Endothelial cell (in vitro differentiated cells): ENCODE measurements around the gene ANO4. TPM values are rescaled to one million over a fixed set of nuclear protein-coding genes. Genes with fewer than 3 reads are reported as not detected.

Source experiments
- DNase-seq: peaks from one replicate; pipeline ENCODE4 v3.0.0; 2021; ENCODE audit warnings: low spot score
- H3K27ac Mint-ChIP-seq: one replicate; pipeline ENCODE4 v1.8.0; 2021; ENCODE audit warnings: mixed read lengths, inconsistent platforms; ENCODE audit not compliant: unreplicated experiment
- H3K27me3 Mint-ChIP-seq: one replicate; pipeline ENCODE4 v1.8.0; 2021; ENCODE audit warnings: mild to moderate bottlenecking, moderate library complexity, mixed read lengths, inconsistent platforms; ENCODE audit not compliant: unreplicated experiment
- H3K36me3 Mint-ChIP-seq: one replicate; pipeline ENCODE4 v1.8.0; 2021; ENCODE audit warnings: mild to moderate bottlenecking, low read depth, mixed read lengths, inconsistent platforms; ENCODE audit not compliant: unreplicated experiment
- H3K4me1 Mint-ChIP-seq: one replicate; pipeline ENCODE4 v1.8.0; 2021; ENCODE audit warnings: mild to moderate bottlenecking, mixed read lengths, inconsistent platforms; ENCODE audit not compliant: unreplicated experiment
- H3K4me3 Mint-ChIP-seq: one replicate; pipeline ENCODE4 v1.8.0; 2021; ENCODE audit warnings: mild to moderate bottlenecking, mixed read lengths, inconsistent platforms; ENCODE audit not compliant: unreplicated experiment
- H3K9me3 Mint-ChIP-seq: one replicate; pipeline ENCODE4 v1.8.0; 2021; ENCODE audit warnings: mixed read lengths, inconsistent platforms; ENCODE audit not compliant: unreplicated experiment
- total RNA-seq: library from RNA; stranded (reverse); fragmentation: NEBNext Ultra II Directional; extraction: Animal tissue kit (Norgen Biotek cat#: 25700); gene quantifications from one replicate; pipeline ENCODE4 v1.2.1, GENCODE V29; 2021; ENCODE audit not compliant: unreplicated experiment
- TF ChIP-seq, protein P1 (sequence below): fragments of 200-600 bp; sonication (generic); IDR thresholded peaks from one replicate; pipeline ENCODE4 v1.5.0; 2021; ENCODE audit warnings: antibody characterized with exemption; ENCODE audit not compliant: unreplicated experiment

Gene ANO4
- total RNA-seq, 1 donor from 2014 or later, result 1.1 TPM

DNA sequence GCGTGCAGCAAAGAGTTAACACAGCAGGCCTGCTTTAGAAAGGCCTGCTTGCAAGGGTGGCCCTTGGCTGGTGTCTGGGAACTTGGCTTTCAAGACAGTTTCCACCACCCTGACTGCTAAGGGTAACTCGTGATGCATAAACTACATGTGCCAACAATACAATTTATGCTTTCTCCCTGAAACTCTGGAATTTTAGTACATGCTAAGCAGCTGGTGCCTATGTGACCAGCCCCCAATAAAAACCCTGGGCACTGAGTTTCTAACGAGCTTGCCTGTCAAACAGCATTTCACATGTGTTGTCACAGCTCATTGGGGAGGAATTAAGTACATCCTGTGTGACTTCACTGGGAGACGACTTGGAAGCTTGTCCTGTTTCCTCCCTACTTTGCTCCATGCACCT is 282.3 kb downstream of the ANO4 start:
- TF ChIP-seq, protein P1, sequence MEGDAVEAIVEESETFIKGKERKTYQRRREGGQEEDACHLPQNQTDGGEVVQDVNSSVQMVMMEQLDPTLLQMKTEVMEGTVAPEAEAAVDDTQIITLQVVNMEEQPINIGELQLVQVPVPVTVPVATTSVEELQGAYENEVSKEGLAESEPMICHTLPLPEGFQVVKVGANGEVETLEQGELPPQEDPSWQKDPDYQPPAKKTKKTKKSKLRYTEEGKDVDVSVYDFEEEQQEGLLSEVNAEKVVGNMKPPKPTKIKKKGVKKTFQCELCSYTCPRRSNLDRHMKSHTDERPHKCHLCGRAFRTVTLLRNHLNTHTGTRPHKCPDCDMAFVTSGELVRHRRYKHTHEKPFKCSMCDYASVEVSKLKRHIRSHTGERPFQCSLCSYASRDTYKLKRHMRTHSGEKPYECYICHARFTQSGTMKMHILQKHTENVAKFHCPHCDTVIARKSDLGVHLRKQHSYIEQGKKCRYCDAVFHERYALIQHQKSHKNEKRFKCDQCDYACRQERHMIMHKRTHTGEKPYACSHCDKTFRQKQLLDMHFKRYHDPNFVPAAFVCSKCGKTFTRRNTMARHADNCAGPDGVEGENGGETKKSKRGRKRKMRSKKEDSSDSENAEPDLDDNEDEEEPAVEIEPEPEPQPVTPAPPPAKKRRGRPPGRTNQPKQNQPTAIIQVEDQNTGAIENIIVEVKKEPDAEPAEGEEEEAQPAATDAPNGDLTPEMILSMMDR, result no peak
- Mint-ChIP-seq H3K9me3 (no peaks in the 10 kb centered on the region), H3K27ac (no peak overlapping the region), H3K4me1 (peaks cover 23% of the 10 kb centered on the region), H3K27me3 (no peaks in the 10 kb centered on the region), H3K4me3 (no peak overlapping the region), H3K36me3 (no peaks in the 10 kb centered on the region)
- DNase-seq, result no peak

DNA sequence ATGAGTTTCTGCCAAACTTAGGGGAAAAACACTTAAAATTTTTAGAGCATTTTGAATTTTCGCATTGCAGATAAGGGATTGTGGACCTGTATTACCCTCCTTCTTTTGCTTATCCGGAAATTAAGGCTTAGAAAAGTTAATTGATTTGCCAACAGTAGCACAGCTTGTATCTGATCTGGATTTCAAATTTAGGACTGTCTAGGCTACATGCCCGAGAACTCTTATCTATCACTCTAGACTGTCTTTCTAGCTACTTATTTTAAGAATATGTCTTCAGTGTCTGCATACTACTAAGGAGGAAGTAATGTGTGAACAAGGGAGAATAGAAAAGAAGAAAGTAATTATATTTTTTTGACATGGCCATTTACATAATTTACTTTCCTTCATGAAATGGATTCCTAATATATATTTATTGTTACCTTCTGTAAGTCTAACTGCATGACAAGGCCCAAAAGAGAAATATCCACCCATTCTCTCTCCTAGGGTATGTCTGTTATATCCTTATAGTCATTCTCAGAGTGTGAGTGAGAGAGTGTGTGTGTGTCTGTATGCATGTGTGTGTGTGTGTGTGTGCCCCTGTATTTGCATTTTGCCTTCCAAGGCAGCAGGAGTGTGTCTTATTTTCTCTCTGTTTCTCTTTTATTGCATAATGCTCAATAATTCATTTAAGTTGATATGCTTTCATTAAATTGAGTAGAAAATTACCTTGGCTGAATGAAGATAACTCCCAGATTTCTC is 283.4 kb downstream of the ANO4 start:
- no peak overlapping the region for H3K27ac Mint-ChIP-seq
- H3K36me3 Mint-ChIP-seq, result no peaks in the 10 kb centered on the region
- TF ChIP-seq, protein P1, result no peak
- no peak overlapping the region for H3K4me3 Mint-ChIP-seq
- no peaks in the 10 kb centered on the region for H3K9me3 Mint-ChIP-seq
- no peaks in the 10 kb centered on the region for H3K27me3 Mint-ChIP-seq
- H3K4me1 Mint-ChIP-seq, result peaks cover 23% of the 10 kb centered on the region
- no peak for DNase-seq

DNA sequence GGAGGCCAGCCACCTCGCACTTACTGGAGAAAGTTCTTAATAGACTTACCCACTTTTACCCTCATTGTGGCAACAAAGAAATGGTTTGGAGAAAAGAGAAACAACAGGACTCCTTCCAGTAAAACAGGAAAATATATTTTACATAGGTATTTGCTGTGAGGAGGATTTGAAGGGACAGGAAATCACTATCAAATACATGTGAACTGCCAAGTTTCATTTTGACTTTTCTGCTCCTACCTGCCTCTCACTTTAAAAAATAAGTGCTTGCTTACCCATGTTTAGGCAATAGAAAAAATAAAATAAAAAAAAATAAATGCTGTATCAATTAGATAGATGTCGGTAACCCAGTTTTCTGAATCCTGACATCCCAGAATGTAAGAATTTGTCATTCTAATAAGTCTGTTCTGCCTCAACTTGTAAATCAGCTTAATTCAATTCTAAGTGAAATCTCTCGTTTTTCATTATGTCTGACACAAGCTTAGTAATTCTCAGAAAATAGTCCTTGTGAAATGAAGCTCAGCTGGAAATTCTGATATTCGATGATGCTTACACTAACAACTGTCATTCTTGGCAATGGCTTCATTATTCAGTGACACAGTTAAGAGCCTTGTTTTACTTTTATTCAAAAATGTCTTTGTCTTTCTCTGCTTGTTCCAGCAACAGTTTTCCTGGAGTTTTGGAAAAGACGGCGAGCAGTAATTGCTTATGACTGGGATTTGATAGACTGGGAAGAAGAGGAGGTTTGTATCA is 284.1 kb downstream of the ANO4 start:
- Mint-ChIP-seq H3K9me3 (no peaks in the 10 kb centered on the region), H3K4me3 (no peak overlapping the region), H3K27me3 (no peaks in the 10 kb centered on the region), H3K36me3 (no peaks in the 10 kb centered on the region), H3K27ac (no peak overlapping the region), H3K4me1 (peaks cover 23% of the 10 kb centered on the region)
- TF ChIP-seq, protein P1, result no peak
- DNase-seq, result no peak

DNA sequence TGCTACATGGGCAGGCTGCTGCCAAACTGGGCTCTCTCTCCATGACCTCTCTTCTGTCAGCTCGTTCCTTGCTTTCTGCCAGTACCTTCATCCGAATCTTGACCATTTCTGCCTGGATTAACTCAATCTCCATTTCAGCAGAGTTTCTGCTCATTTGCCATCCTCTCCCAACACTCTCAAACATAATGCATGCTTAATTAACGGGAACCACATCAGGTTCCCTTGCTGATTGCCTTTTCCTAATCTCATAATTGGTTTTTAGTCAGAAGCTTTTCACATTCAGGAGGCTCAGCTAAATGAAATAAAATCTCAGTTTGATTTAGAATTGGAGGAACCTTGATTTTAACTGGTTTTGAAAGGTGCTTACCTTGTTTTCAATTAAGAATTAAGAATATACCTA is 288.1 kb downstream of the ANO4 start:
- TF ChIP-seq, protein P1, result no peak

More for the DNA sequence above, 288.1 kb downstream of the ANO4 start:
- H3K27ac Mint-ChIP-seq, result no peak overlapping the region
- no peak overlapping the region for H3K4me3 Mint-ChIP-seq
- no peaks in the 10 kb centered on the region for H3K9me3 Mint-ChIP-seq
- H3K27me3 Mint-ChIP-seq, result peaks cover 3% of the 10 kb centered on the region
- H3K4me1 Mint-ChIP-seq, result peaks cover 26% of the 10 kb centered on the region
- DNase-seq, result no peak
- no peaks in the 10 kb centered on the region for H3K36me3 Mint-ChIP-seq
